Measurements from ENCODE around the gene PTGER2. TPM values are rescaled to one million over a fixed set of nuclear protein-coding genes. Genes with fewer than 3 reads are reported as not detected.
A peak's percentile ranks its signal among the peaks of the same experiment; 100 is the strongest.

PTGER2 gene
- total RNA-seq, 4 donors from 2014 or later: 2.1 to 14.4 (median 4.0) TPM

- DNase-seq (ENCODE audit: low spot score in 2 of 2): no peak
- no peaks in the 10 kb centered on the region for H3K36me3 ChIP-seq
- WGBS, 2 donors: 40 to 52% methylated on average over 5 of the region's 5 CpGs
- peak overlapping the region in 3 of 4 donors; percentile 56 to 61 (median 60) for H3K4me3 ChIP-seq
- peaks cover 0 to 30% (median 9%) of the 10 kb centered on the region in 4 donors for H3K4me1 ChIP-seq
- peaks cover 0 to 20% of the 10 kb centered on the region in 2 donors for H3K27me3 ChIP-seq
- TF ChIP-seq, protein P1, sequence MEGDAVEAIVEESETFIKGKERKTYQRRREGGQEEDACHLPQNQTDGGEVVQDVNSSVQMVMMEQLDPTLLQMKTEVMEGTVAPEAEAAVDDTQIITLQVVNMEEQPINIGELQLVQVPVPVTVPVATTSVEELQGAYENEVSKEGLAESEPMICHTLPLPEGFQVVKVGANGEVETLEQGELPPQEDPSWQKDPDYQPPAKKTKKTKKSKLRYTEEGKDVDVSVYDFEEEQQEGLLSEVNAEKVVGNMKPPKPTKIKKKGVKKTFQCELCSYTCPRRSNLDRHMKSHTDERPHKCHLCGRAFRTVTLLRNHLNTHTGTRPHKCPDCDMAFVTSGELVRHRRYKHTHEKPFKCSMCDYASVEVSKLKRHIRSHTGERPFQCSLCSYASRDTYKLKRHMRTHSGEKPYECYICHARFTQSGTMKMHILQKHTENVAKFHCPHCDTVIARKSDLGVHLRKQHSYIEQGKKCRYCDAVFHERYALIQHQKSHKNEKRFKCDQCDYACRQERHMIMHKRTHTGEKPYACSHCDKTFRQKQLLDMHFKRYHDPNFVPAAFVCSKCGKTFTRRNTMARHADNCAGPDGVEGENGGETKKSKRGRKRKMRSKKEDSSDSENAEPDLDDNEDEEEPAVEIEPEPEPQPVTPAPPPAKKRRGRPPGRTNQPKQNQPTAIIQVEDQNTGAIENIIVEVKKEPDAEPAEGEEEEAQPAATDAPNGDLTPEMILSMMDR (IDR thresholded peaks at IDR 0.05): no peak
- TF ChIP-seq POLR2A (IDR thresholded peaks at IDR 0.05) (no peak), EP300 (IDR thresholded peaks at IDR 0.05) (no peak)
- H3K9me3 ChIP-seq: no peaks in the 10 kb centered on the region
- H3K27ac ChIP-seq: no peak overlapping the region
Measured at GRCh38 chr14:52312931-52313355, 1.2 kb upstream of the PTGER2 start.

DNA sequence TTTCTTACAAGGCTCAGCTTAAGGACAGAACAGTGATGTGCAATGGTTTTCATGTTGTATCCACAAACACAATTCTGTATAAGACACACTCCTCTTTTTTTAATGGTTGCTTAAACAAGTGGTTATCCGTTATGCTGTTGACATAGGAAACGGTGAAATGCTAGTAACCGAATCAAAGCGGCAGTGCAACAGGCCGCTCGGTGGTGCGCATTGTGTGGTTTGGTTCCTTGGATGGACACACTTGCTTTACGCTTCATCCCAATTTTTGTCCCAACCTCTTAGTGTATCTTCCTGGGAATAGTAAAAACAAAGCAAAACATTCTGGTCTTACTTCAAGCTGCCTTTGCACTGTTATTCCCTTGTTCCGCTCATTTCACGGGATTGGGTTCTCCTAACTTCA is 650 bp upstream of the PTGER2 start:
- peak overlapping the region in 3 of 4 donors; percentile 43 to 73 (median 71) for H3K27ac ChIP-seq
- WGBS, 2 donors: 25 to 26% methylated on average over 10 of the region's 10 CpGs
- peaks cover 0 to 20% of the 10 kb centered on the region in 2 donors for H3K27me3 ChIP-seq
- no peaks in the 10 kb centered on the region for H3K9me3 ChIP-seq
- H3K4me1 ChIP-seq: peaks cover 0 to 30% (median 9%) of the 10 kb centered on the region in 4 donors
- DNase-seq (ENCODE audit: low spot score in 2 of 2): no peak
- peak overlapping the region; percentile 41 to 61 (median 58) for H3K4me3 ChIP-seq
- TF ChIP-seq, protein P1 (IDR thresholded peaks at IDR 0.05): no peak
- TF ChIP-seq EP300 (IDR thresholded peaks at IDR 0.05) (no peak), POLR2A (IDR thresholded peaks at IDR 0.05) (no peak)
- H3K36me3 ChIP-seq: no peaks in the 10 kb centered on the region

GRCh38 chr14:52314595-52315354 is 663 bp downstream of the PTGER2 start:
- DNase-seq (ENCODE audit: low spot score in 2 of 2): no peak
- H3K4me3 ChIP-seq: peak overlapping the region; percentile 41 to 61 (median 58)
- peaks cover 0 to 30% (median 9%) of the 10 kb centered on the region in 4 donors for H3K4me1 ChIP-seq
- H3K27ac ChIP-seq: peak overlapping the region in 3 of 4 donors; percentile 58 to 73 (median 71)
- H3K36me3 ChIP-seq: no peaks in the 10 kb centered on the region
- 3 to 9% methylated on average over 41 to 56 of the region's 63 CpGs for WGBS, 2 donors
- no peaks in the 10 kb centered on the region for H3K9me3 ChIP-seq
- peaks cover 0 to 20% of the 10 kb centered on the region in 2 donors for H3K27me3 ChIP-seq
- TF ChIP-seq POLR2A (IDR thresholded peaks at IDR 0.05): no peak

DNA sequence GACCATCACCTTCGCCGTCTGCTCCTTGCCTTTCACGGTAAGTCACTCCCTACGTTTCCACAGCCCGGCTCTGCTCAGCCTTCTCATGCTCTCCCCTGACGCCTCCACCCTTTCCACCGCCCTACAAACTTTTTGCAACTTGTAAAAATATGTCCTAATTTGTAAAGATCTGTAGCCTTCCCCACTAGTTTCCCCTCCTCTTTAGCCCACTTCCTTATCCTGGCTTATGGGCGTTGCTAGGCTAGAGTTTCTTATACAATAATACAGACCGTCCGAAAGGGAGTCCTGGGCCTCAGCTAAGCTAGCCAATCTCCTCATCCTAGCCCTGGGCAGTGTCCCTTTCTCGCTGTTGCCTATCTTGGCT is 1.2 kb downstream of the PTGER2 start:
- H3K27ac ChIP-seq: peak overlapping the region in 2 of 4 donors; percentile 71 to 73
- TF ChIP-seq EP300 (IDR thresholded peaks at IDR 0.05): no peak
- no peak for TF ChIP-seq POLR2A (IDR thresholded peaks at IDR 0.05)
- TF ChIP-seq, protein P1 (IDR thresholded peaks at IDR 0.05): no peak
- DNase-seq (ENCODE audit: low spot score in 2 of 2): no peak
- 33 to 39% methylated on average over 11 of the region's 11 CpGs for WGBS, 2 donors
- no peaks in the 10 kb centered on the region for H3K9me3 ChIP-seq
- peak overlapping the region; percentile 41 to 61 (median 58) for H3K4me3 ChIP-seq
- peaks cover 0 to 30% (median 9%) of the 10 kb centered on the region in 4 donors for H3K4me1 ChIP-seq
- no peaks in the 10 kb centered on the region for H3K36me3 ChIP-seq
- H3K27me3 ChIP-seq: peaks cover 0 to 20% of the 10 kb centered on the region in 2 donors

DNA sequence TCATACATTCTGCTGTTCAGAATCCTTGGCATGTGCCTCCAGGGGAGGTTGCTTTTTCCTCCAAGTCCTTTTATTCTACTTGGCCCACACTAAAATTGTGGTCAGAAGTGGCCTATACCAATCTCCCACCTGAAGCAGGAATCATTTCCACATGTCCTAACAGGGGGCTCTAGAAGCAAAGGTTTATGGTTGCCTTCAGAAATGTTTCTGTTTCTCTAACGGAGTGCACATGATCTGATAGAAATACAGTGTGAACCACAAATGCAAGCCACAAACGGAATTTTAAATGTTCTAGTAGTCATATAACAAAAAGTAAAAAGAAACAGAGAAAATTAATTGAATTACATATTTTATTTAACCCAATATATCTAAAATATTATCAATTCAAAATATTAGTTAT is 4.0 kb downstream of the PTGER2 start:
- no peak for TF ChIP-seq POLR2A (IDR thresholded peaks at IDR 0.05)
- TF ChIP-seq, protein P1 (IDR thresholded peaks at IDR 0.05): no peak
- TF ChIP-seq EP300 (IDR thresholded peaks at IDR 0.05): no peak
- Histone ChIP-seq H3K27me3 (peaks cover 0 to 17% of the 10 kb centered on the region in 2 donors), H3K9me3 (peaks cover 0 to 15% (median 3%) of the 10 kb centered on the region in 4 donors), H3K27ac (no peak overlapping the region), H3K4me1 (peaks cover 0 to 25% (median 8%) of the 10 kb centered on the region in 4 donors), H3K4me3 (no peak overlapping the region), H3K36me3 (no peaks in the 10 kb centered on the region)
- WGBS, 2 donors: 69 to 72% methylated on average over 2 of the region's 2 CpGs
- no peak for DNase-seq (ENCODE audit: low spot score in 2 of 2)

Measured in tibial nerve (tissue), 4 donors.